Loucy (cell line): Measurements from ENCODE around the gene MAFB.

Experiments
- H2AFZ ChIP-seq: fragments of 200-600 bp; sonication (generic); 2 replicates; pipeline ENCODE4 v1.6.0; 2016; ENCODE audit warnings: antibody characterized with exemption, mild to moderate bottlenecking, low read length, moderate library complexity
- H3F3A ChIP-seq: fragments of 200-600 bp; 2 replicates; pipeline ENCODE4 v1.6.0; 2016; ENCODE audit warnings: antibody characterized with exemption, low read depth, mild to moderate bottlenecking
- H3K27me3 ChIP-seq: fragments of 200-600 bp; sonication (generic); 2 replicates; pipeline ENCODE4 v1.6.1; 2014; ENCODE audit warnings: low read length, mild to moderate bottlenecking; ENCODE audit not compliant: insufficient read depth, poor library complexity, severe bottlenecking
- H3K36me3 ChIP-seq: fragments of 200-600 bp; sonication (generic); 2 replicates; pipeline ENCODE4 v1.6.1; 2016; ENCODE audit warnings: low read length; ENCODE audit not compliant: insufficient read depth
- H3K4me1 ChIP-seq: fragments of 200-600 bp; sonication (generic); 2 replicates; pipeline ENCODE4 v1.5.1; 2014; ENCODE audit warnings: low read length, mild to moderate bottlenecking; ENCODE audit not compliant: insufficient read depth, poor library complexity, severe bottlenecking
- H3K4me2 ChIP-seq: fragments of 200-600 bp; sonication (generic); 2 replicates; pipeline ENCODE4 v1.6.0; 2014; ENCODE audit warnings: antibody characterized with exemption, low read length, low read depth, mild to moderate bottlenecking; ENCODE audit not compliant: poor library complexity, severe bottlenecking
- H3K4me3 ChIP-seq: fragments of 200-600 bp; sonication (generic); 2 replicates; pipeline ENCODE4 v1.5.1; 2014; ENCODE audit warnings: low read length, mild to moderate bottlenecking, mixed read lengths; ENCODE audit not compliant: poor library complexity, severe bottlenecking
- H3K79me2 ChIP-seq: fragments of 200-600 bp; sonication (generic); 2 replicates; pipeline ENCODE4 v1.6.1; 2014; ENCODE audit warnings: low read length; ENCODE audit not compliant: insufficient read depth
- H3K9ac ChIP-seq: fragments of 200-600 bp; sonication (generic); 2 replicates; pipeline ENCODE4 v1.6.0; 2014; ENCODE audit warnings: mild to moderate bottlenecking, low read depth, low read length, moderate library complexity; ENCODE audit not compliant: poor library complexity, severe bottlenecking
- H3K9me2 ChIP-seq: fragments of 200-600 bp; sonication (generic); replicated peaks from 2 replicates; pipeline ENCODE4 v1.6.1; 2016; ENCODE audit warnings: low read depth, low read length, mixed read lengths
- H3K9me3 ChIP-seq: fragments of 200-600 bp; sonication (generic); 2 replicates; pipeline ENCODE4 v1.6.1; 2014; ENCODE audit warnings: mild to moderate bottlenecking, antibody characterized with exemption, low read length, low read depth; ENCODE audit not compliant: insufficient read depth
- H4K20me1 ChIP-seq: fragments of 200-600 bp; sonication (generic); 2 replicates; pipeline ENCODE4 v1.6.0; 2014; ENCODE audit warnings: antibody characterized with exemption, low read length, mild to moderate bottlenecking; ENCODE audit not compliant: insufficient read depth, poor library complexity, severe bottlenecking
- CTCF ChIP-seq: fragments of 200-600 bp; sonication (generic); conservative IDR thresholded peaks from 2 replicates; pipeline ENCODE4 v1.5.1; 2014; ENCODE audit warnings: mild to moderate bottlenecking, antibody characterized with exemption, low read length
- EZH2phosphoT487 ChIP-seq: fragments of 200-600 bp; IDR thresholded peaks from 2 replicates; pipeline ENCODE4 v1.6.1; 2018; ENCODE audit warnings: antibody characterized with exemption, mild to moderate bottlenecking, moderate library complexity, borderline replicate concordance

MAFB gene

GRCh38 chr20:40664891-40665290 lies 24.1 kb downstream of the MAFB start:
- Histone ChIP-seq H3K4me3 (no peak overlapping the region), H3K9me2 (no peaks in the 10 kb centered on the region), H3F3A (no peaks in the 10 kb centered on the region), H3K4me1 (no peaks in the 10 kb centered on the region), H2AFZ (no peak overlapping the region), H4K20me1 (no peaks in the 10 kb centered on the region), H3K27me3 (no peaks in the 10 kb centered on the region), H3K79me2 (no peaks in the 10 kb centered on the region), H3K36me3 (no peaks in the 10 kb centered on the region), H3K9ac (no peak overlapping the region), H3K4me2 (no peak overlapping the region), H3K9me3 (no peaks in the 10 kb centered on the region)
- no peak for TF ChIP-seq CTCF
- TF ChIP-seq EZH2phosphoT487, result no peak

GRCh38 chr20:40663991-40664880 lies 24.8 kb downstream of the MAFB start:
- Histone ChIP-seq H3F3A (no peaks in the 10 kb centered on the region), H3K4me3 (no peak overlapping the region), H3K36me3 (no peaks in the 10 kb centered on the region), H3K9ac (no peak overlapping the region), H2AFZ (no peak overlapping the region), H3K9me2 (no peaks in the 10 kb centered on the region), H3K4me2 (no peak overlapping the region), H3K79me2 (no peaks in the 10 kb centered on the region), H3K27me3 (no peaks in the 10 kb centered on the region), H4K20me1 (no peaks in the 10 kb centered on the region), H3K4me1 (no peaks in the 10 kb centered on the region), H3K9me3 (no peaks in the 10 kb centered on the region)
- TF ChIP-seq CTCF (no peak), EZH2phosphoT487 (no peak)

- no peak overlapping the region for H3K4me2 ChIP-seq
- no peak overlapping the region for H3K9ac ChIP-seq
- TF ChIP-seq EZH2phosphoT487, result no peak
- no peak for TF ChIP-seq CTCF
- no peaks in the 10 kb centered on the region for H3K4me1 ChIP-seq
- no peaks in the 10 kb centered on the region for H3K9me2 ChIP-seq
- H3K9me3 ChIP-seq, result no peaks in the 10 kb centered on the region
- H2AFZ ChIP-seq, result no peak overlapping the region
- no peaks in the 10 kb centered on the region for H3F3A ChIP-seq
- no peaks in the 10 kb centered on the region for H3K27me3 ChIP-seq
- no peak overlapping the region for H3K4me3 ChIP-seq
- H3K36me3 ChIP-seq, result no peaks in the 10 kb centered on the region
- no peaks in the 10 kb centered on the region for H3K79me2 ChIP-seq
- H4K20me1 ChIP-seq, result no peaks in the 10 kb centered on the region
Observed at GRCh38 chr20:40663304-40663790, 25.7 kb downstream of the MAFB start.
